Fibroblast of lung (primary cell): Measurements from ENCODE around the gene ROR2. TPM values are rescaled to one million over a fixed set of nuclear protein-coding genes. Genes with fewer than 3 reads are reported as not detected.

Source experiments
- DNase-seq, 2 donors: peaks; one replicate each; pipeline versions ENCODE4 v3.0.0 to v3.0.0-alpha.2; 2010; ENCODE audit warnings: low read depth in 2 of 2
- H2AFZ ChIP-seq: 2 replicates; pipeline ENCODE4 v1.5.1; 2012; ENCODE audit warnings: low read length, control low read depth, inconsistent platforms
- H3K27ac ChIP-seq: 2 replicates; pipeline ENCODE4 v1.5.1; 2011; ENCODE audit warnings: low read length, control low read depth; ENCODE audit not compliant: insufficient read depth
- H3K27me3 ChIP-seq: 2 replicates; pipeline ENCODE4 v1.5.1; 2011; ENCODE audit warnings: mild to moderate bottlenecking, low read length; ENCODE audit not compliant: control insufficient read depth, insufficient read depth
- H3K36me3 ChIP-seq: 2 replicates; pipeline ENCODE4 v1.5.1; 2011; ENCODE audit warnings: low read length; ENCODE audit not compliant: control insufficient read depth, insufficient read depth
- H3K4me1 ChIP-seq: 2 replicates; pipeline ENCODE4 v1.5.1; 2011; ENCODE audit warnings: low read length; ENCODE audit not compliant: control insufficient read depth, insufficient read depth; ENCODE audit errors: extremely low read depth
- H3K4me2 ChIP-seq: 2 replicates; pipeline ENCODE4 v1.5.1; 2011; ENCODE audit warnings: low read length, control low read depth; ENCODE audit not compliant: insufficient read depth; ENCODE audit errors: extremely low read depth
- H3K4me3 ChIP-seq, 4 experiments: fragments of 200-600 bp in 1 of 4; sonication (generic) in 1 of 4; replicated peaks in 1 of 4; 2 replicates each; pipeline ENCODE4 v1.5.1; 2011 to 2016; ENCODE audit warnings: low read length in 4 of 4, low read depth in 3 of 4, mild to moderate bottlenecking in 3 of 4, control low read depth in 2 of 4, inconsistent platforms in 1 of 4, mixed read lengths in 1 of 4; ENCODE audit not compliant: insufficient read depth in 1 of 4; ENCODE audit errors: control extremely low read depth in 1 of 4
- H3K79me2 ChIP-seq: 2 replicates; pipeline ENCODE4 v1.5.1; 2012; ENCODE audit warnings: mild to moderate bottlenecking, low read length, inconsistent platforms; ENCODE audit not compliant: control insufficient read depth, insufficient read depth
- H3K9ac ChIP-seq: 2 replicates; pipeline ENCODE4 v1.5.1; 2011; ENCODE audit warnings: mild to moderate bottlenecking, low read length, control low read depth; ENCODE audit not compliant: insufficient read depth
- H3K9me3 ChIP-seq: 2 replicates; pipeline ENCODE4 v1.5.1; 2012; ENCODE audit warnings: low read depth, low read length; ENCODE audit not compliant: control insufficient read depth, insufficient read depth
- H4K20me1 ChIP-seq: 2 replicates; pipeline ENCODE4 v1.5.1; 2011; ENCODE audit warnings: low read length; ENCODE audit not compliant: control insufficient read depth, insufficient read depth; ENCODE audit errors: extremely low read depth
- EZH2 ChIP-seq: IDR thresholded peaks from 2 replicates; pipeline ENCODE4 v1.5.1; 2012; ENCODE audit warnings: low read length, control low read depth, mild to moderate bottlenecking; ENCODE audit errors: missing control alignments
- polyA plus RNA-seq, 2 donors: library from polyadenylated mRNA; depleted of rRNA in 1 of 2; stranded (reverse) in 1 of 2; unstranded in 1 of 2; fragments of >200 nt; gene quantifications; 2 replicates each; pipeline ENCODE4 v1.2.1, GENCODE V29; 2011 to 2012; ENCODE audit warnings: missing spikeins in 1 of 2
- total RNA-seq: library from RNA; depleted of rRNA; stranded (reverse); fragments of >200 nt; gene quantifications from 2 replicates; pipeline ENCODE4 v1.2.1, GENCODE V29; 2014
- TF ChIP-seq, protein P1 (sequence below), 2 donors: IDR thresholded peaks in 1 of 2; conservative IDR thresholded peaks in 1 of 2; 1 replicate in 1 of 2; 2 replicates in 1 of 2; pipeline ENCODE4 v1.5.1; 2011 to 2012; ENCODE audit warnings: low read length in 2 of 2, control low read depth in 1 of 2, inconsistent platforms in 1 of 2, low read depth in 1 of 2, mild to moderate bottlenecking in 1 of 2

The ROR2 gene
- total and polyA plus RNA-seq, 2 donors (not counting 1 experiment from before 2014, with no cell fraction given): 2.3 to 27.9 TPM

DNA sequence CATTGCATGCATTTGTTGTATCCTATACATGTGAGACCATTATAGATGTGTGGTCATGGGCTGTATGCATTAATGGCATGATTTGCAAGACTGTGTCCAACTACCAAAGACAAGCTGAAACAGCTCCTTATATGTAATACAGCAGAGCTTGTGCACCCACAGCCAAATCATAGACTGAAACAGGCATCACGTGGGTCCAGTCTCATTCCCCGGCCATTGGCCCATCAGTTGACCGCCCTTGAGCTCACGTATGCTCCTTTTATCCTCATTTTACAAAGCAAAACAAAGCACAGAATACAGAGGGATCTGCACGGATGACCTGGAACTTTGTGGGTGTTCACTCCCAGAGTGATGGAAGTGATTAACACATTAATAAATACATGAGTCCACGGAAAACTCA is 109.1 kb downstream of the ROR2 start:
- Histone ChIP-seq H4K20me1 (no peaks in the 10 kb centered on the region), H3K4me2 (no peak overlapping the region), H3K36me3 (no peaks in the 10 kb centered on the region), H2AFZ (no peak overlapping the region), H3K27ac (no peak overlapping the region), H3K9ac (no peak overlapping the region), H3K79me2 (no peaks in the 10 kb centered on the region), H3K9me3 (no peaks in the 10 kb centered on the region), H3K27me3 (no peaks in the 10 kb centered on the region), H3K4me1 (peaks cover 11% of the 10 kb centered on the region), H3K4me3 (no peak overlapping the region)
- no peak for DNase-seq
- TF ChIP-seq, protein P1, sequence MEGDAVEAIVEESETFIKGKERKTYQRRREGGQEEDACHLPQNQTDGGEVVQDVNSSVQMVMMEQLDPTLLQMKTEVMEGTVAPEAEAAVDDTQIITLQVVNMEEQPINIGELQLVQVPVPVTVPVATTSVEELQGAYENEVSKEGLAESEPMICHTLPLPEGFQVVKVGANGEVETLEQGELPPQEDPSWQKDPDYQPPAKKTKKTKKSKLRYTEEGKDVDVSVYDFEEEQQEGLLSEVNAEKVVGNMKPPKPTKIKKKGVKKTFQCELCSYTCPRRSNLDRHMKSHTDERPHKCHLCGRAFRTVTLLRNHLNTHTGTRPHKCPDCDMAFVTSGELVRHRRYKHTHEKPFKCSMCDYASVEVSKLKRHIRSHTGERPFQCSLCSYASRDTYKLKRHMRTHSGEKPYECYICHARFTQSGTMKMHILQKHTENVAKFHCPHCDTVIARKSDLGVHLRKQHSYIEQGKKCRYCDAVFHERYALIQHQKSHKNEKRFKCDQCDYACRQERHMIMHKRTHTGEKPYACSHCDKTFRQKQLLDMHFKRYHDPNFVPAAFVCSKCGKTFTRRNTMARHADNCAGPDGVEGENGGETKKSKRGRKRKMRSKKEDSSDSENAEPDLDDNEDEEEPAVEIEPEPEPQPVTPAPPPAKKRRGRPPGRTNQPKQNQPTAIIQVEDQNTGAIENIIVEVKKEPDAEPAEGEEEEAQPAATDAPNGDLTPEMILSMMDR (conservative IDR thresholded peaks at IDR 0.05 in 1 of 2, IDR thresholded peaks at IDR 0.05 in 1 of 2; ENCODE audit: low read depth in 1 of 2, low read length in 2 of 2): no peak
- no peak for TF ChIP-seq EZH2

DNA sequence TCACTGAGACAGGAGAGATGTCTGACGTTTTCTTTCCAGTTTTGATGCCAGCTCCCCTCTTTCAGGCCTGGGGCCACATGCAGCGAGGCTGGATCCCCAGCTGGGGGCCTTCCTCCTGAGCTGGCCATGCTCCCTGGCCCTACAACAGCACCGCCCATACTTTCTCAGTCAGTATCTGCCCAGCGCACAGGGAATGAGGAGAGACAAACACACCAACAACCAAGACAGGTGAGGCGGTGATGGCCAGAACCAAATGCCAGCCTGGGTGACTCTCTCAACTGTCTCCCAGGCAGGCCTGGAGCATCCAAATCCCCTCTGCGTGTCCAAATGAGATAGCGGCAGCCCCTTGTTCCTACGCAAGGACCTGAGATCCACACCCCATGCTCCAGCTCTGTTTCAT is 109.6 kb downstream of the ROR2 start:
- DNase-seq: no peak
- TF ChIP-seq EZH2: no peak
- TF ChIP-seq, protein P1 (conservative IDR thresholded peaks at IDR 0.05 in 1 of 2, IDR thresholded peaks at IDR 0.05 in 1 of 2; ENCODE audit: low read depth in 1 of 2, low read length in 2 of 2): no peak
- Histone ChIP-seq H3K79me2 (no peaks in the 10 kb centered on the region), H3K27ac (no peak overlapping the region), H3K27me3 (no peaks in the 10 kb centered on the region), H4K20me1 (no peaks in the 10 kb centered on the region), H3K36me3 (no peaks in the 10 kb centered on the region), H2AFZ (no peak overlapping the region), H3K4me2 (no peak overlapping the region), H3K4me1 (peaks cover 11% of the 10 kb centered on the region), H3K4me3 (no peak overlapping the region), H3K9me3 (no peaks in the 10 kb centered on the region), H3K9ac (no peak overlapping the region)

DNA sequence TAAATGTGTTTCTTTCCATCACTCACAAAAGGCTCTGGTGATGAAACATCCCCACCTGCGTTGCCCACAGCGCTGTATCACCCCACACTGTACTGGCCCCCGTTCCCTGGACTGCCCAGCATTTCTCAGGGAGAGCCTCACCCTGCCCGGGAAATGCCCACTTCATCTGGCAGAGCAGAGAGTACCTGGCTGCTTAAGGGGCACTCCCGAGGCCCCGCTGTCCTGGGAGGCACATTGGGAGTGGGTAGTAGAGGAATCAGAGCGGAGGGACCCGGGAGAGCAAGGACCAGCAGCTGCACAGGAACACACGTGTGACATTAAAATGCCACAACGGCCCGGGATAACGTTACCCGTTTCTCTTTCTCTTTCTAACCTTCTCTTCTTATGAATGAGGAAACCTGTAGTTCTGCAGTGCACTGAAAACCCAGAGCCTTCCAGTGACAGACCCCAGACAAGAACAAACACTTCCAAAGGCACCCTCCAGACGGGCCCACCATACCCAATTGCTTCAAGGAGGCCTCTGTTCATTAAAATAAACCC is 110.0 kb downstream of the ROR2 start:
- Histone ChIP-seq H2AFZ (no peak overlapping the region), H3K9me3 (no peaks in the 10 kb centered on the region), H3K79me2 (no peaks in the 10 kb centered on the region), H3K4me2 (no peak overlapping the region), H3K9ac (no peak overlapping the region), H3K27me3 (no peaks in the 10 kb centered on the region), H3K4me1 (peaks cover 11% of the 10 kb centered on the region), H3K27ac (no peak overlapping the region), H3K4me3 (no peak overlapping the region), H3K36me3 (no peaks in the 10 kb centered on the region), H4K20me1 (no peaks in the 10 kb centered on the region)
- DNase-seq: no peak
- no peak for TF ChIP-seq EZH2
- TF ChIP-seq, protein P1 (conservative IDR thresholded peaks at IDR 0.05 in 1 of 2, IDR thresholded peaks at IDR 0.05 in 1 of 2; ENCODE audit: low read depth in 1 of 2, low read length in 2 of 2): no peak
